Type B pancreatic cell (in vitro differentiated cells): Measurements from ENCODE around the gene MAP3K7. TPM values are rescaled to one million over a fixed set of nuclear protein-coding genes. Genes with fewer than 3 reads are reported as not detected.

Source experiments
- DNase-seq: peaks from one replicate; pipeline ENCODE4 v3.0.0; 2021; ENCODE audit warnings: mixed read lengths; ENCODE audit not compliant: unreplicated experiment; ENCODE audit errors: extremely low spot score
- H3K27ac Mint-ChIP-seq: 2 replicates; pipeline ENCODE4 v1.8.0; 2021; ENCODE audit warnings: mild to moderate bottlenecking, mixed read lengths
- H3K27me3 Mint-ChIP-seq: 2 replicates; pipeline ENCODE4 v1.8.0; 2021; ENCODE audit warnings: mixed read lengths
- H3K36me3 Mint-ChIP-seq: 2 replicates; pipeline ENCODE4 v1.8.0; 2021; ENCODE audit warnings: mixed read lengths
- H3K4me1 Mint-ChIP-seq: one replicate; pipeline ENCODE4 v1.8.0; 2021; ENCODE audit warnings: mixed read lengths; ENCODE audit not compliant: unreplicated experiment
- H3K4me3 Mint-ChIP-seq: 2 replicates; pipeline ENCODE4 v1.8.0; 2021; ENCODE audit warnings: mild to moderate bottlenecking, mixed read lengths
- H3K9me3 Mint-ChIP-seq: 2 replicates; pipeline ENCODE4 v1.8.0; 2021; ENCODE audit warnings: mixed read lengths
- total RNA-seq: library from RNA; stranded (reverse); gene quantifications from 2 replicates; pipeline ENCODE4 v1.2.1, GENCODE V29; 2021; ENCODE audit warnings: low replicate concordance
- TF ChIP-seq, protein P1 (sequence below): fragments of 200-600 bp; sonication (generic); conservative IDR thresholded peaks from 2 replicates; pipeline ENCODE4 v1.5.0; 2021; ENCODE audit warnings: antibody characterized with exemption, mild to moderate bottlenecking

Gene MAP3K7
- total RNA-seq, 1 donor from 2014 or later = 34.1 TPM

DNA sequence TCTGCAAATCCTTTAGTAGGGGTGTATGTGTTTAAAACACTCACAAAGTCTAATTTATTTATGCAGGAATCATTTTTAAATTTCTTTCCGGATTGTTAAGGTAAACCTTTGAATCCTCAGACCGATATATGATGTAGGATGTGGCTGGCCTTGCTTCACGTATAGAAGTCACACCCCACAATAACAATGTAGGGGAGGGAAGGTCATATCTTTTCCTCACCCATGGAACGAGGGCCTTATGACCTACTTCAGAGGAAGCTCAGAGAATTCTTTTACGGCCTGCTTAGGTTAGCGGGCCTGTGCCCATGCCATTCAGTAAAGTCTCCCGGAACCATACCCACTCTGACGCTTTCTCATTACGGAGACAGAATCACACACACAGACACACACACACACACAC, 102.9 kb downstream of the MAP3K7 start:
- peaks cover 5% of the 10 kb centered on the region for H3K9me3 Mint-ChIP-seq
- peaks cover 18% of the 10 kb centered on the region for H3K4me1 Mint-ChIP-seq
- no peak overlapping the region for H3K4me3 Mint-ChIP-seq
- H3K36me3 Mint-ChIP-seq = no peaks in the 10 kb centered on the region
- no peak for DNase-seq
- TF ChIP-seq, protein P1, sequence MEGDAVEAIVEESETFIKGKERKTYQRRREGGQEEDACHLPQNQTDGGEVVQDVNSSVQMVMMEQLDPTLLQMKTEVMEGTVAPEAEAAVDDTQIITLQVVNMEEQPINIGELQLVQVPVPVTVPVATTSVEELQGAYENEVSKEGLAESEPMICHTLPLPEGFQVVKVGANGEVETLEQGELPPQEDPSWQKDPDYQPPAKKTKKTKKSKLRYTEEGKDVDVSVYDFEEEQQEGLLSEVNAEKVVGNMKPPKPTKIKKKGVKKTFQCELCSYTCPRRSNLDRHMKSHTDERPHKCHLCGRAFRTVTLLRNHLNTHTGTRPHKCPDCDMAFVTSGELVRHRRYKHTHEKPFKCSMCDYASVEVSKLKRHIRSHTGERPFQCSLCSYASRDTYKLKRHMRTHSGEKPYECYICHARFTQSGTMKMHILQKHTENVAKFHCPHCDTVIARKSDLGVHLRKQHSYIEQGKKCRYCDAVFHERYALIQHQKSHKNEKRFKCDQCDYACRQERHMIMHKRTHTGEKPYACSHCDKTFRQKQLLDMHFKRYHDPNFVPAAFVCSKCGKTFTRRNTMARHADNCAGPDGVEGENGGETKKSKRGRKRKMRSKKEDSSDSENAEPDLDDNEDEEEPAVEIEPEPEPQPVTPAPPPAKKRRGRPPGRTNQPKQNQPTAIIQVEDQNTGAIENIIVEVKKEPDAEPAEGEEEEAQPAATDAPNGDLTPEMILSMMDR = no peak
- H3K27ac Mint-ChIP-seq = no peak overlapping the region
- peaks cover 8% of the 10 kb centered on the region for H3K27me3 Mint-ChIP-seq

DNA sequence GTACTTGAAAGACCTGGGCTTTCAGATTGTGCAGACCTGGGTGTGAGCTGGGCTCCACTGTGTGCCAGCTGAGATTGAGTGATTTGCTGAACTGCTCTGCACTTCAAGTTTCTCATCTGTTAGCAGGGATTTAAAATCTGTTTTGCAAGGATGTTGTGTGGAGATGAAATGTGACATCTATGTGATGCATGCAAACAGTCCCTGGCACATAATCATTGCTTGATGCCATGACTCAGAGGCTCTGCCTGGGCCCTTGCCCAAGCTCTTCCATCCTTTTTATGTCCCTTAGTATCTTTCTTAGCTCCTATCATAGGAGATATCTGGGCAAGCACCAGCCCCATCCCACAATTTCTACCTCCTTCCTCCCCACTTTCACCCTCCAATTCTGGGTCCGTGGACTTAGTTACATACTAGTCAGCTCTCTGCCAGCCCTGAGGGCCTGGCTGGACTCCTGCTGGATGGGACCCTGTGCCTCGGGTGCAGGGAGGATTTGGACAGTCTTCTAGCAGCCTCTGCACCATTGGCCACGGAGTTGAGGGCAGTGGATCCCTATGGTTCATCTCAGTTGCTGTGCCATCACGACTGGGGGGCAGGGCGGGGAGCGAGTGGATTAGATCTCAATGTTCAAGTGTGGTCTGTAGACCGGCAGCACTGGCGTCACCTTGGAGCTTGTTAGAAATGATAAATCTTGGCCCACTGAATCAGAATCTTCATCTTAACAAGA, 103.6 kb downstream of the MAP3K7 start:
- Mint-ChIP-seq H3K27me3 (peaks cover 7% of the 10 kb centered on the region), H3K4me3 (no peak overlapping the region), H3K4me1 (peaks cover 19% of the 10 kb centered on the region), H3K9me3 (peaks cover 5% of the 10 kb centered on the region), H3K27ac (no peak overlapping the region), H3K36me3 (no peaks in the 10 kb centered on the region)
- TF ChIP-seq, protein P1 = no peak
- no peak for DNase-seq

DNA sequence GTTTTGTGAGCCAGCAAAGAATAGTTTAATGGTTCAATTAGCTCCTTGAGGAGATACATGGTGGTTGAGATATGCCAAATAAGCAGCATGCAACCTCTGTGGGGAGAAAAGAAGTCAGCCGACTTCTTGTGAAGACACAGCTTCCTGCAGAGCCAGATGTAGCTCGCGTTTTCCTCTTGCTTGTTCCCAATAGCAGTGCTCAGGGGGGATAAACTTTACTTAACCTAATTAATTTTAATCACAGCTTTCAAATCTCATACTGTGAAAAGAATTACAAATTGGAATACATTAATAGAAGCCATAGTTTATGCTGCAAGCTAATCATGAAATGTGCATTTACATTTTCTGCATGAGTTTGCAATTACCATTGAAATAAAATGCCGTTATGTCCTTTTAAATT, 106.2 kb downstream of the MAP3K7 start:
- H3K27me3 Mint-ChIP-seq = peaks cover 7% of the 10 kb centered on the region
- H3K4me3 Mint-ChIP-seq = no peak overlapping the region
- DNase-seq = no peak
- no peaks in the 10 kb centered on the region for H3K9me3 Mint-ChIP-seq
- no peaks in the 10 kb centered on the region for H3K36me3 Mint-ChIP-seq
- TF ChIP-seq, protein P1 = no peak
- H3K27ac Mint-ChIP-seq = no peak overlapping the region
- H3K4me1 Mint-ChIP-seq = peaks cover 19% of the 10 kb centered on the region

DNA sequence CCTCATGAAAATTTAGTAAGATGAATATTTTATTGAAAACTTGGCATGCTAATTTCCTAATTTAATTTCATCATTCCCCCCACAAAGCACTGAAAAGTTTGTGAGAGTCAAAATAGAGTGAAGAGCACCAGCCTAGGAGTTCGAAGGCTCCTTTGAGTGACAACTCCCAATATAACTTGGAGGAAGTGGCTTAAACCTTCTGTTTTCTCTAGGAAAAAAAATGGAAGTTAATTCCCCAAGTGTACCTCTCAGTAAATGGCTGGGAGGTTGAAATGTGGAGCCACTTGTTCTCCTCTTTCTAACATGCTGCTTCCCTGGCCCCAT, 107.3 kb downstream of the MAP3K7 start:
- Mint-ChIP-seq H3K36me3 (no peaks in the 10 kb centered on the region), H3K27ac (no peak overlapping the region), H3K9me3 (no peaks in the 10 kb centered on the region), H3K4me1 (peaks cover 12% of the 10 kb centered on the region), H3K27me3 (peaks cover 7% of the 10 kb centered on the region), H3K4me3 (no peak overlapping the region)
- TF ChIP-seq, protein P1 = peak; percentile 25
- no peak for DNase-seq

DNA sequence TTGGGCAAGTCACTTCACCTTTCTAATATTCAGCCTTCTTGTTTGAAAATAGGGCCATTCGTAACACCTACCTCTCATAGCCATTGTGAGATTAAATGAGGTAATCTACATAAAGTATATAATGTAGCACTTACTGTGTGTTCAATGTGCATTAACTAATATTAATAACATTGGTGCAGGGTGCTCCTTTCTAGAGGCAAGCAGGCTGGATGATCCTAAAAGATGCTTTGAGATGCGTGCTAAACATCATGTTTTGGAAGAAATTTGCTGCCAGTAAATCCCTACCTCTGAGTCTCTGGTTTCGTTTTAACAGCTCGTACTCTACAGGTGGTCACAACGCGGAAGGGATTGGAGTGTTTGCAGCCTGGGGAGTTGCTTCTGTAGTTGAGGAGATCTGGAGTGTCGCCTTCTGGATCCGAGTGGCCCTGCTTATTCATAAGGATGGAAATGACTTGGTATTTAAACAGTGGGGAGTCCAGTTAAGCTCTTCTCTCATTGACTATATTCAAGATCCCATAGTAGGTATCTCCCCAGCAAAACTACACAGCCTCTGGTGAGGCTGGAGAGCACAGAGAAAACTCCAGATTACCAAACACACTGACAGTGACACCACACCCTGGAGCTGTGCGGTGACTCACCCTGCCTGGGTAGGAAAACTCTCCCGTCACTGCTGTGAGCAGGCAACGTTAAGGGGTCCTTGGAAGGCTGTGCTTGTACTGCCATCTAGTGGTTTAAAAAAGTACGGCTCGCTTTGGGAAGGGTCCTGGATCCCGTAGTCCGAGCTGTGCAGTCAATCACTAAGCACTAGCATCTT, 107.9 kb downstream of the MAP3K7 start:
- H3K4me3 Mint-ChIP-seq = peak overlapping the region; percentile 59
- peaks cover 7% of the 10 kb centered on the region for H3K27me3 Mint-ChIP-seq
- peak; percentile 83 for DNase-seq
- peak overlapping the region; percentile 89 for H3K27ac Mint-ChIP-seq
- peaks cover 7% of the 10 kb centered on the region for H3K4me1 Mint-ChIP-seq
- H3K36me3 Mint-ChIP-seq = no peaks in the 10 kb centered on the region
- TF ChIP-seq, protein P1 = peak; percentile 97
- no peaks in the 10 kb centered on the region for H3K9me3 Mint-ChIP-seq
